Measurements from ENCODE around the gene ODC1. TPM values are rescaled to one million over a fixed set of nuclear protein-coding genes. Genes with fewer than 3 reads are reported as not detected.

Gene ODC1
- total and polyA plus RNA-seq, 3 experiments from 2014 or later: 57.1 to 566 (median 565) TPM

- H3K27ac Mint-ChIP-seq: peak overlapping the region in 4 of 8 donors; percentile 77 to 99 (median 89)
- peaks cover 34 to 55% (median 44%) of the 10 kb centered on the region in 3 donors for H3K4me1 Mint-ChIP-seq
- H3K36me3 Mint-ChIP-seq: peaks cover 0 to 42% (median 9%) of the 10 kb centered on the region in 3 donors
- Histone ChIP-seq H3K9me3 (ENCODE audit: low read length) (no peaks in the 10 kb centered on the region), H3K36me3 (ENCODE audit: insufficient read depth, low read length) (peaks cover 11% of the 10 kb centered on the region), H3K4me3 (ENCODE audit: low read length) (no peak overlapping the region), H3K27me3 (ENCODE audit: insufficient read depth, low read length, poor library complexity, severe bottlenecking) (no peaks in the 10 kb centered on the region), H3K27ac (ENCODE audit: low read depth, low read length) (no peak overlapping the region), H3K4me1 (ENCODE audit: insufficient read depth, low read length) (peaks cover 24% of the 10 kb centered on the region)
- no peak for DNase-seq
- H3K9me3 Mint-ChIP-seq: peaks cover 0 to 3% (median 0%) of the 10 kb centered on the region in 5 donors
- H3K27me3 Mint-ChIP-seq: peaks cover 0 to 1% of the 10 kb centered on the region in 2 donors
- ChIA-PET CTCF (interaction anchor here (1.6 kb wide), 1 partner anchor 9 kb away, joined by 4 read pairs; no protein-coding TSS in a partner anchor), POLR2A (no interaction called here)
- H3K4me3 Mint-ChIP-seq: peak overlapping the region in 2 of 7 donors; percentile 4 to 67
These were observed 48.8 kb downstream of the ODC1 start for GRCh38 chr2:10399358-10399757.

- peaks cover 0 to 1% of the 10 kb centered on the region in 2 donors for H3K27me3 Mint-ChIP-seq
- H3K4me1 ChIP-seq (ENCODE audit: insufficient read depth, low read length): peaks cover 24% of the 10 kb centered on the region
- H3K36me3 ChIP-seq (ENCODE audit: insufficient read depth, low read length): peaks cover 11% of the 10 kb centered on the region
- no peaks in the 10 kb centered on the region for H3K27me3 ChIP-seq (ENCODE audit: insufficient read depth, low read length, poor library complexity, severe bottlenecking)
- H3K36me3 Mint-ChIP-seq: peaks cover 0 to 36% (median 7%) of the 10 kb centered on the region in 3 donors
- H3K9me3 ChIP-seq (ENCODE audit: low read length): no peaks in the 10 kb centered on the region
- no peak overlapping the region for H3K4me3 ChIP-seq (ENCODE audit: low read length)
- ChIA-PET POLR2A (no interaction called here), CTCF (interaction anchor here (1.6 kb wide), 1 partner anchor 10 kb away, joined by 4 read pairs; no protein-coding TSS in a partner anchor)
- H3K4me1 Mint-ChIP-seq: peaks cover 35 to 53% (median 45%) of the 10 kb centered on the region in 3 donors
- no peak overlapping the region for H3K4me3 Mint-ChIP-seq
- H3K27ac ChIP-seq (ENCODE audit: low read depth, low read length): no peak overlapping the region
- no peak for DNase-seq
- H3K9me3 Mint-ChIP-seq: peaks cover 0 to 3% (median 0%) of the 10 kb centered on the region in 5 donors
- H3K27ac Mint-ChIP-seq: peak overlapping the region in 3 of 8 donors; percentile 12 to 75 (median 50)
These were observed 49.6 kb downstream of the ODC1 start for GRCh38 chr2:10398496-10398895.

GRCh38 chr2:10397878-10398277 is 50.2 kb downstream of the ODC1 start:
- H3K36me3 Mint-ChIP-seq: peaks cover 0 to 35% (median 7%) of the 10 kb centered on the region in 3 donors
- no peak for DNase-seq
- no peak overlapping the region for H3K4me3 Mint-ChIP-seq
- Histone ChIP-seq H3K9me3 (ENCODE audit: low read length) (no peaks in the 10 kb centered on the region), H3K27ac (ENCODE audit: low read depth, low read length) (no peak overlapping the region), H3K36me3 (ENCODE audit: insufficient read depth, low read length) (peaks cover 11% of the 10 kb centered on the region), H3K27me3 (ENCODE audit: insufficient read depth, low read length, poor library complexity, severe bottlenecking) (no peaks in the 10 kb centered on the region), H3K4me1 (ENCODE audit: insufficient read depth, low read length) (peaks cover 31% of the 10 kb centered on the region), H3K4me3 (ENCODE audit: low read length) (no peak overlapping the region)
- CTCF ChIA-PET: no interaction called here
- POLR2A ChIA-PET: no interaction called here
- peaks cover 0 to 3% (median 0%) of the 10 kb centered on the region in 5 donors for H3K9me3 Mint-ChIP-seq
- H3K27ac Mint-ChIP-seq: peak overlapping the region in 6 of 8 donors; percentile 10 to 75 (median 42)
- peaks cover 38 to 57% (median 45%) of the 10 kb centered on the region in 3 donors for H3K4me1 Mint-ChIP-seq
- H3K27me3 Mint-ChIP-seq: peaks cover 0 to 1% of the 10 kb centered on the region in 2 donors

GRCh38 chr2:10397297-10397875 is 50.7 kb downstream of the ODC1 start:
- H3K27ac Mint-ChIP-seq: peak overlapping the region in 3 of 8 donors; percentile 52 to 75 (median 55)
- peaks cover 37 to 57% (median 43%) of the 10 kb centered on the region in 3 donors for H3K4me1 Mint-ChIP-seq
- no peak overlapping the region for H3K27ac ChIP-seq (ENCODE audit: low read depth, low read length)
- ChIA-PET CTCF (interaction anchor here (0.7 kb wide), 1 partner anchor 273 kb away, joined by 3 read pairs; no protein-coding TSS in a partner anchor), POLR2A (no interaction called here)
- no peak for DNase-seq
- no peaks in the 10 kb centered on the region for H3K9me3 ChIP-seq (ENCODE audit: low read length)
- no peaks in the 10 kb centered on the region for H3K27me3 ChIP-seq (ENCODE audit: insufficient read depth, low read length, poor library complexity, severe bottlenecking)
- no peak overlapping the region for H3K4me3 ChIP-seq (ENCODE audit: low read length)
- peaks cover 11% of the 10 kb centered on the region for H3K36me3 ChIP-seq (ENCODE audit: insufficient read depth, low read length)
- peaks cover 0 to 1% of the 10 kb centered on the region in 2 donors for H3K27me3 Mint-ChIP-seq
- peaks cover 0 to 3% (median 0%) of the 10 kb centered on the region in 5 donors for H3K9me3 Mint-ChIP-seq
- H3K4me3 Mint-ChIP-seq: no peak overlapping the region
- peaks cover 0 to 33% (median 7%) of the 10 kb centered on the region in 3 donors for H3K36me3 Mint-ChIP-seq
- peaks cover 30% of the 10 kb centered on the region for H3K4me1 ChIP-seq (ENCODE audit: insufficient read depth, low read length)

GRCh38 chr2:10396464-10396863 is 51.7 kb downstream of the ODC1 start:
- Histone ChIP-seq H3K27me3 (ENCODE audit: insufficient read depth, low read length, poor library complexity, severe bottlenecking) (no peaks in the 10 kb centered on the region), H3K9me3 (ENCODE audit: low read length) (no peaks in the 10 kb centered on the region), H3K27ac (ENCODE audit: low read depth, low read length) (no peak overlapping the region), H3K36me3 (ENCODE audit: insufficient read depth, low read length) (peaks cover 11% of the 10 kb centered on the region), H3K4me3 (ENCODE audit: low read length) (no peak overlapping the region), H3K4me1 (ENCODE audit: insufficient read depth, low read length) (peaks cover 22% of the 10 kb centered on the region)
- peaks cover 37 to 59% (median 40%) of the 10 kb centered on the region in 3 donors for H3K4me1 Mint-ChIP-seq
- DNase-seq: no peak
- ChIA-PET CTCF (no interaction called here), POLR2A (no interaction called here)
- peaks cover 0 to 1% of the 10 kb centered on the region in 2 donors for H3K27me3 Mint-ChIP-seq
- H3K4me3 Mint-ChIP-seq: no peak overlapping the region
- peak overlapping the region in 1 of 8 donors; percentile 56 for H3K27ac Mint-ChIP-seq
- H3K36me3 Mint-ChIP-seq: peaks cover 0 to 32% (median 7%) of the 10 kb centered on the region in 3 donors
- peaks cover 0 to 3% (median 0%) of the 10 kb centered on the region in 5 donors for H3K9me3 Mint-ChIP-seq

GRCh38 chr2:10395893-10396292 is 52.2 kb downstream of the ODC1 start:
- no peak for DNase-seq
- no peaks in the 10 kb centered on the region for H3K27me3 ChIP-seq (ENCODE audit: insufficient read depth, low read length, poor library complexity, severe bottlenecking)
- no peak overlapping the region for H3K4me3 ChIP-seq (ENCODE audit: low read length)
- peaks cover 0 to 3% (median 0%) of the 10 kb centered on the region in 5 donors for H3K9me3 Mint-ChIP-seq
- H3K36me3 ChIP-seq (ENCODE audit: insufficient read depth, low read length): peaks cover 11% of the 10 kb centered on the region
- H3K27ac ChIP-seq (ENCODE audit: low read depth, low read length): no peak overlapping the region
- no peaks in the 10 kb centered on the region for H3K9me3 ChIP-seq (ENCODE audit: low read length)
- CTCF ChIA-PET: interaction anchor here (1.4 kb wide), 1 partner anchor 13 kb away, joined by 7 read pairs; no protein-coding TSS in a partner anchor
- H3K27ac Mint-ChIP-seq: peak overlapping the region in 6 of 8 donors; percentile 56 to 84 (median 66)
- peaks cover 0 to 1% of the 10 kb centered on the region in 2 donors for H3K27me3 Mint-ChIP-seq
- H3K4me1 Mint-ChIP-seq: peaks cover 34 to 59% (median 36%) of the 10 kb centered on the region in 3 donors
- no peak overlapping the region for H3K4me3 Mint-ChIP-seq
- H3K4me1 ChIP-seq (ENCODE audit: insufficient read depth, low read length): peaks cover 21% of the 10 kb centered on the region
- POLR2A ChIA-PET: no interaction called here
- peaks cover 0 to 27% (median 5%) of the 10 kb centered on the region in 3 donors for H3K36me3 Mint-ChIP-seq

GRCh38 chr2:10393640-10393982 is 54.5 kb downstream of the ODC1 start:
- H3K4me1 ChIP-seq (ENCODE audit: insufficient read depth, low read length): peaks cover 12% of the 10 kb centered on the region
- H3K4me1 Mint-ChIP-seq: peaks cover 38 to 69% (median 43%) of the 10 kb centered on the region in 3 donors
- H3K27ac Mint-ChIP-seq: peak overlapping the region in 2 of 8 donors; percentile 38 to 92
- no peak overlapping the region for H3K4me3 ChIP-seq (ENCODE audit: low read length)
- no peak for DNase-seq
- no peaks in the 10 kb centered on the region for H3K27me3 ChIP-seq (ENCODE audit: insufficient read depth, low read length, poor library complexity, severe bottlenecking)
- ChIA-PET POLR2A (no interaction called here), CTCF (interaction anchor here (0.9 kb wide), 1 partner anchor 15 kb away, joined by 3 read pairs; no protein-coding TSS in a partner anchor)
- no peaks in the 10 kb centered on the region for H3K9me3 Mint-ChIP-seq
- H3K36me3 Mint-ChIP-seq: peaks cover 0 to 12% (median 2%) of the 10 kb centered on the region in 3 donors
- peaks cover 0 to 1% of the 10 kb centered on the region in 2 donors for H3K27me3 Mint-ChIP-seq
- no peaks in the 10 kb centered on the region for H3K36me3 ChIP-seq (ENCODE audit: insufficient read depth, low read length)
- no peak overlapping the region for H3K4me3 Mint-ChIP-seq
- H3K27ac ChIP-seq (ENCODE audit: low read depth, low read length): no peak overlapping the region
- H3K9me3 ChIP-seq (ENCODE audit: low read length): no peaks in the 10 kb centered on the region

GRCh38 chr2:10392951-10393639 is 55.0 kb downstream of the ODC1 start:
- ChIA-PET CTCF (interaction anchor here (0.9 kb wide), 1 partner anchor 16 kb away, joined by 3 read pairs; no protein-coding TSS in a partner anchor), POLR2A (no interaction called here)
- Mint-ChIP-seq H3K27me3 (peaks cover 0 to 1% of the 10 kb centered on the region in 2 donors), H3K4me3 (no peak overlapping the region), H3K9me3 (no peaks in the 10 kb centered on the region), H3K36me3 (peaks cover 0 to 9% (median 2%) of the 10 kb centered on the region in 3 donors), H3K27ac (peak overlapping the region in 1 of 8 donors; percentile 38), H3K4me1 (peaks cover 41 to 74% (median 46%) of the 10 kb centered on the region in 3 donors)
- Histone ChIP-seq H3K4me1 (ENCODE audit: insufficient read depth, low read length) (peaks cover 12% of the 10 kb centered on the region), H3K27me3 (ENCODE audit: insufficient read depth, low read length, poor library complexity, severe bottlenecking) (no peaks in the 10 kb centered on the region), H3K27ac (ENCODE audit: low read depth, low read length) (no peak overlapping the region), H3K36me3 (ENCODE audit: insufficient read depth, low read length) (no peaks in the 10 kb centered on the region), H3K4me3 (ENCODE audit: low read length) (no peak overlapping the region), H3K9me3 (ENCODE audit: low read length) (no peaks in the 10 kb centered on the region)
- DNase-seq: no peak
